SK-MEL-5 (cell line): ENCODE results near the gene TCF4. TPM values are rescaled to one million over a fixed set of nuclear protein-coding genes. Genes with fewer than 3 reads are reported as not detected.

Experiments
- DNase-seq: peaks from one replicate; pipeline ENCODE4 v3.0.0-alpha.2; 2016; ENCODE audit warnings: low read depth, low spot score
- in situ Hi-C: cut with HindIII; loops from 2 replicates; pipeline ENCODE4 v1.10.0; 2016; ENCODE audit warnings: low sequenced_read_pairs, high pct_unique_total_duplicates, low pct_unique_long_range_greater_than_20kb
- total RNA-seq: library from RNA; depleted of rRNA; stranded (reverse); fragments of >200 nt; shearing (Covaris generic); gene quantifications from 2 replicates; pipeline ENCODE4 v1.2.3, GENCODE V29; 2014

TCF4 gene
- total RNA-seq, 1 experiment from 2014 or later: 0.98 TPM

GRCh38 chr18:55555395-55556027, 32.5 kb downstream of the TCF4 start:
- in situ Hi-C loops: no loop called here

GRCh38 chr18:55552526-55553189, 35.3 kb downstream of the TCF4 start:
- DNase-seq: no peak
- in situ Hi-C loops: no loop called here

More at GRCh38 chr18:55555395-55556027, 32.5 kb downstream of the TCF4 start:
- no peak for DNase-seq

GRCh38 chr18:55551227-55551626, 36.8 kb downstream of the TCF4 start:
- in situ Hi-C loops: no loop called here
- DNase-seq: no peak

- in situ Hi-C loops: no loop called here
- DNase-seq: no peak
These were observed 37.5 kb downstream of the TCF4 start for GRCh38 chr18:55550471-55550870.

- DNase-seq: no peak
- in situ Hi-C loops: no loop called here
These were observed 38.4 kb downstream of the TCF4 start for GRCh38 chr18:55549474-55550104.

GRCh38 chr18:55547705-55548056, 40.3 kb downstream of the TCF4 start:
- DNase-seq: no peak
- in situ Hi-C loops: no loop called here

GRCh38 chr18:55546851-55547704, 40.9 kb downstream of the TCF4 start:
- in situ Hi-C loops: no loop called here
- no peak for DNase-seq

GRCh38 chr18:55544014-55544413, 44.0 kb downstream of the TCF4 start:
- no peak for DNase-seq
- in situ Hi-C loops: no loop called here

GRCh38 chr18:55543130-55543704, 44.8 kb downstream of the TCF4 start:
- in situ Hi-C loops: no loop called here

GRCh38 chr18:55541571-55541970, 46.4 kb downstream of the TCF4 start:
- in situ Hi-C loops: no loop called here
- no peak for DNase-seq

More at GRCh38 chr18:55543130-55543704, 44.8 kb downstream of the TCF4 start:
- DNase-seq: no peak

GRCh38 chr18:55539240-55539639, 48.8 kb downstream of the TCF4 start:
- no peak for DNase-seq
- in situ Hi-C loops: no loop called here

- DNase-seq: no peak
- in situ Hi-C loops: no loop called here
These were observed 53.0 kb downstream of the TCF4 start for GRCh38 chr18:55534996-55535395.

GRCh38 chr18:55534547-55534946, 53.4 kb downstream of the TCF4 start:
- in situ Hi-C loops: no loop called here
- DNase-seq: no peak

- in situ Hi-C loops: no loop called here
- no peak for DNase-seq
These were observed 57.8 kb downstream of the TCF4 start for GRCh38 chr18:55530166-55530565.

GRCh38 chr18:55529581-55529980, 58.4 kb downstream of the TCF4 start:
- in situ Hi-C loops: no loop called here
- DNase-seq: no peak

- no peak for DNase-seq
- in situ Hi-C loops: no loop called here
These were observed 62.1 kb downstream of the TCF4 start for GRCh38 chr18:55525845-55526244.

GRCh38 chr18:55524353-55525073, 63.5 kb downstream of the TCF4 start:
- in situ Hi-C loops: no loop called here
- DNase-seq: no peak
